CD4-positive, alpha-beta T cell treated with Interleukin-4 for 4 hours (primary cell): ENCODE data around the gene PTPRQ.
"Not testable (repeated sequence)": the region's sequence is repeated elsewhere in the genome, so short reads cannot be mapped to it uniquely, and the experiment has no call there.

Experiments used
- DNase-seq: peaks from one replicate; pipeline ENCODE4 v3.0.0-alpha.2; 2020

The PTPRQ gene

GRCh38 chr12:80648881-80649280 is 204.8 kb downstream of the PTPRQ start:
- DNase-seq: no peak

DNA sequence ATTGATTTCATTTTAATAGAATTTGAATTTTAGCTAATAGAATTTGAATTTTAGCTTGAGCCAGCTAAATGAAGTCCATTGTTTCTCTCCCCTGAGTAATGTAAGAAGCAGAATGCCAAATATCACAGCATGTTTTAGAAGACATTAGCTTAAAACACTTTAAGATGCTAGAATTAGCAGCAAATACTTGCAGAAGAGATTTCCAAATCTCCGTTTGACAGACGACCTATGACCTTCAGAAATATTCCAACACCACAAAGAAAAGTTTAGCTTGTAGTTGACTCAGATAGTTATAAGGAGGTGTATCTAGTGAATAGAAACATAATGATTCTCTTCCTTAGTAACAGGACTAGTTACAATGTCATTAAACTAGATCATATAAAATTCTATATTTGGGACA is 211.7 kb downstream of the PTPRQ start:
- no peak for DNase-seq

- no peak for DNase-seq
Observed at GRCh38 chr12:80659512-80660063, 215.6 kb downstream of the PTPRQ start.

- DNase-seq: no peak
Observed at GRCh38 chr12:80662586-80662985, 218.6 kb downstream of the PTPRQ start.

- DNase-seq: no peak
Observed at GRCh38 chr12:80670214-80670613, 226.2 kb downstream of the PTPRQ start.

- not testable (repeated sequence) for DNase-seq
Observed at GRCh38 chr12:80676042-80676636, 232.1 kb downstream of the PTPRQ start.

DNA sequence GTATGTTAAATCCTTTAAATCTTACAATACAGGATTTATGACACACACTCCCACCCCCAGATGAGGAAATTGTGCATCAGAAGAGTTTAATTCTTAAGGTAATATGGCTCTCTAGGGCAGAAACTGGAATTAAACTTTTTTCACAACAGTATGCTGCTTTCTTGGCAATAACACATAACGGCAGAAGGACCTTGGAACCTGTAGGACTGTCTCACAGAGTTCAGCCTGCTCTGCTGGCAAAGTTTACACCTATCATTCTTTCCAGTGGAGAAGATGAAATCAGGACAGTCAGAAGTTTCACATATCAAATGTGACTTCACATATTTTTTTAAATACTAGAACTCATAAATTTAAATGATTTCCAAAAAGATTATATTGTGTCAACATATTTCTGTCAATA is 232.8 kb downstream of the PTPRQ start:
- no peak for DNase-seq

DNA sequence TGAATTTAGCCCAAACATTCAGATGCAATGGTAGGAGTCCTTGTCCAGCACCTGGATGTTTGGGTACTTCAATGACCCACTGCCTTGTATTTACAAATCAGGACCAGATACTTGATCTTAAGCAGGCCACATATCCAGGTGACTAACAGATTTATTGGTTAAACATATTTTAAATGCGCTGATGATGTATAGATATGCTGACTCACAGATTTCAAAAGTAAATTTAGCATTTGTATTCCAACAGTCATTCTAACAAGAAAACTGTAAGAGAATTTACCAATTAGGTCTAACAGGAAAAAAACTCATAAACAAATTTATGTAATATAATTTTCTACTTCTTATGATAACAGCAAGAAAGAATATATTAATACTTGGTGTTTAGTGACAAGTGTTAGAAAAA is 234.0 kb downstream of the PTPRQ start:
- no peak for DNase-seq

GRCh38 chr12:80679346-80680131 is 235.5 kb downstream of the PTPRQ start:
- no peak for DNase-seq

DNA sequence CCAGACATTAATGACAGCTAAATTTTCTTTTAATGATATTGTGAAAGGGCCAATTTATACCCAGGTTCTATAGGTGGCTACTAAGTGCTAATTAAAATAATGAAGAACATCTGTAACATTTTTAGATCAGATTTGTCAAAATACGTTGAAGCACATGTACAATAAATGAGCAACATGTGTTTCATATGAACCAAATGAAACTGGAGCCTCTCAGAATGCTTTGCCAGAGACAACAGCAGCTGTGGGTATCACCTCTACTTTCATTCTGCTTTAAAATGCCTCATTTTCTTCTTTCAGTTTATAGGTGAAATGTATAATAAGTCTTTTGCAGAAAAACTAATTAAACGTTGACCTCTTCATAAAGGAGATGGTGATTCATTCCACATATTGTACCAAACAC is 237.3 kb downstream of the PTPRQ start:
- DNase-seq: no peak

DNA sequence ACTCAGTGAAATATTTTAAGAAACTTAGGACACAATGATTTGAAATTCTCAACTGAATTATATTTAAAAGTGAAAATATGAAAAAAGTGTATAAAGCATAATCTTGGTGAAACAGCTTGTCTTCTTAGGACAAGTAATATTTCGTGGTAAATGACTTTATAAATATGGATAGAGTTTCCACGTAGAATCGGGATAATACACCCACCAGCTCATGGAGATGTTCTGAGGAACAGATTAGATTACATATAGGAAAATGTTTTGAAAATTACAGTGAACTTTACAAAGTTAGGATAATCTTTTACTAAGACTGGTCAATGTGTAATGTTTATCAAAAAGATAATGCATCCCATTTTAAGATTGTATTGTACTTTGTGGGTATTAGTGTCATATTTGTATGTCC is 237.8 kb downstream of the PTPRQ start:
- no peak for DNase-seq

DNA sequence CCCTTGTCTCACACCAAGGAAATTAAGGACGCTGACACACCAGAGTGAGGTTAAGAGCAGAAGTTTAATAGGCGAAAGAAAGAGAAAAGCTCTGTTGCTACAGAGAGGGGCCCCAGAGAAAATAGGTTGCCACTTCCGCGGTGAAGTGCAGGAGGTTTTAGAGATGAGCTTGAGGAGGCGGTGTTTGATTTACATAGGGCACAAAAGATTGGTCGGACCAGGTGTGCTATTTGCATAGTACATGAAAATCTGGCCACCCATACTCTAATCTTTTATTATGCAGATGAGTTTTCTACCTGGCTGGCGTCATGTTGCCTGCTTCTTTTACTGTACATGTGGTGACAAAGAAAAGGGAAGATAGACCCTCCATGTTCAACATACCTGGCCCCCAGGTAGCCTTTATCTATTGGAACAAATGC is 240.1 kb downstream of the PTPRQ start:
- no peak for DNase-seq

GRCh38 chr12:80690090-80690489 is 246.1 kb downstream of the PTPRQ start:
- no peak for DNase-seq

GRCh38 chr12:80690513-80690912 is 246.5 kb downstream of the PTPRQ start:
- no peak for DNase-seq

- DNase-seq: no peak
Observed at GRCh38 chr12:80692114-80692513, 248.1 kb downstream of the PTPRQ start.

GRCh38 chr12:80697270-80697887 is 253.3 kb downstream of the PTPRQ start:
- no peak for DNase-seq

- no peak for DNase-seq
Observed at GRCh38 chr12:80698256-80698655, 254.2 kb downstream of the PTPRQ start.

GRCh38 chr12:80698847-80699542 is 255.0 kb downstream of the PTPRQ start:
- no peak for DNase-seq

DNA sequence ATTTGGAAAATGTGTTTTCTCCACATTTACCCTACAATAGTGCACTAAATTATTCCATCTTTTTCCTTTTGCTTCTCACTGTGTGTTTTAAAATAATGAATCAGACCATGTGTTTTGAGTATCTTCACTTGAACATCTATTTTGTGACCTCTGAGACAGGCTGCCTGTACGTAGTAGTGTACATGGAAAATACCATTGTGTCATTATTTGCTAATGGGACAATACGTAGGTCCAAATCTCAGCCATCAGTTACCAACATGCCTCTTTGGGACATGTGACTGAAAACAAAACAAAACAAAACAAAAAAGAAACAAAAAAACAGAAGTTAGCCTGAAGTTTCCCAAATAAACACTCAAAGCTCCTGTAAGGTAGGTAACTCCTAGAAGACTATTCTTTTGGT is 256.3 kb downstream of the PTPRQ start:
- no peak for DNase-seq

- no peak for DNase-seq
Observed at GRCh38 chr12:80701388-80701787, 257.4 kb downstream of the PTPRQ start.

DNA sequence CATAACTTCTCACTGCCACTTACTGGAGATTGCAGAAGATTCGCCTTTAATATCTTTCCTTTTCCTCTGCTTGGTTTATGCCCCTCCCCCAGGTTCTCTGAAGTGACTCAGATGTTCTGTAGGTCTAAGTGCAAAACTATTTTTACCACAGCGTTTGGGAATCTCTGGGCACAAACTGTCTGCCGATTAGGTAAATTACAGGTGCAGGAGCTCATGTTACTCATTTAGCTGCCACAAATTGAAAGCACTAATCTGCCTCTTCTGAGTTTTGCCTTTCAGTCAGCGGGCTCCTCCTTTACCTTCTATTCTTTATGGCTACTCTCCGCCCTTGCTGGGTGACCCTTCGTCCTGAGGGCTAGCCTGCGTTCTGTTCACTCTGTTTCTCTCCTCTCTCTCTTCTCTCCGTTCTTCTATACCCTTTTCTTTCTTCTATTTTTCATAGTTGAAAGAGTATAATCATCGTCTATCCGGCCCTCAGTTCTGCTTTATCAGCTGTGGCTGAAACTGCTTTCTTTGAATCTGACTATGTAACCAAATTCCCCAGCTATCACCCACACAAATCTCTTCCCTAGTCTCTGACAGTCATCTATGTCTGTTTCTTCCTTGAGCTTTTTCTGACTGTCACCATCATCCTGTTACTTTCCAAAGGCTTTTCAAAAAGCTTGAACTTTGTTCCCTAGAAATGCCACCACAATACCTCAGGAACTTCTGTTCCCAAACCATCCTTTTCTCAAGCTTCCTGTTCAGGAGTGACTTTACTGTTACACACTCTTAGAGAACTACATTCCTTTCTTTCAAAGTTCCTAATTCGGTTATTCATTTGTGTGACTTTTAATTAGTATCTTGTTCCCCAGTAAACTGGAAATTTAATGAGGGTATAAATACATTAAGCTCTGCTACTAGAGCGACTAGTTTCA is 259.1 kb downstream of the PTPRQ start:
- DNase-seq: no peak

GRCh38 chr12:80704420-80704819 is 260.4 kb downstream of the PTPRQ start:
- DNase-seq: no peak
